G401.6 (cell line): ENCODE data around the gene EIF5AL1.

ENCODE experiments used
- FAIRE-seq: peaks from 2 replicates; lab custom pipeline; 2012; peaks lifted over from hg19 to GRCh38; lab: Jason Lieb, UNC

The EIF5AL1 gene

DNA sequence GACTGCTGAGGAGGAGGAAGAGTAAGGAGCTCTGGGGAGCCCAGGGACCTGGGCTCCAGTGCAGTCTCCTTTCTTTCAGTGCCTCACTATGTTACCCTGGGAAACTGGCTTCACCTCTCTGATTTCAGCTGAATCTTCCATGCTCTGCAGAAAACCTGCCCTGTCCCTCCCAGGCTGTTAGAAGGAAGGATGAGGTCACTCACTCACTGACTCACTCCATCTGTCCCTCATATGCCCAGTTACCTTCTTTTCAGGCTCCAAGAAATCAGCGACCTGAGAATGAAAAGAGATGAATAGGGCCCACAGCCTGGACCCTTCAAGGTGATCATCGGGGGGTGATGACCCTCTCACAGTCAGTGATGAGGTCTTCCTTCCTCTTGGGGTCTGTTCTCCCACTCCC is 47.4 kb downstream of the EIF5AL1 start:
- FAIRE-seq: no peak

DNA sequence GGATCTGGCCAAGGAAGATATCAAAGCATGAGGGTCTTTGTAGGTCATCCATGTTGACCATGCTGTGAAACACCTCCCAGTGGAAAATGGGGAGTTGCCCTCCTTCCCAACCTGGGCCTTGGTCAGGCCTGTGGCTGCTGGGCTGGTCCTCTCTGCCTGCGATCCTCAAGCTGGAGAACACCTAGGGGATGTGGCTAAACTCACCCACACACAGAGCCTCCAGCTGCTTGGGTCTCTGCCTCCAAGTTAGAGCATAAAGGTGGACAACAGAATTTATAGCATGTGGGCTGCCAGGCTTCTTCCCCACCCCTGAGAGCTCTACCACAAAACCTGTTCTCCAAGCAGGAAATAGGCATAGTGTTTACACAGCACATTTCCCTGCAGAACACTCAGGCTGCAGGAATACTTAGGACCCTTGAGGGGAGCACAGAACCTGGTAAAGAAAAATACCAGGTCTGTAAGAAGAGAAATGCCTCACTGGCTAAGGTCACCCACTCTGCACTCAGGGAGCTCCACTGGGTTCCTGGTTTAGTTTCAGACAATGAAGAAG is 47.9 kb downstream of the EIF5AL1 start, which contains the start of gene SFTPA2:
Gene SFTPA2 (minus strand): TSS at position 248 of the 550 bp plus-strand sequence. CDS start 924 bp downstream, outside the sequence.
- FAIRE-seq: no peak

DNA sequence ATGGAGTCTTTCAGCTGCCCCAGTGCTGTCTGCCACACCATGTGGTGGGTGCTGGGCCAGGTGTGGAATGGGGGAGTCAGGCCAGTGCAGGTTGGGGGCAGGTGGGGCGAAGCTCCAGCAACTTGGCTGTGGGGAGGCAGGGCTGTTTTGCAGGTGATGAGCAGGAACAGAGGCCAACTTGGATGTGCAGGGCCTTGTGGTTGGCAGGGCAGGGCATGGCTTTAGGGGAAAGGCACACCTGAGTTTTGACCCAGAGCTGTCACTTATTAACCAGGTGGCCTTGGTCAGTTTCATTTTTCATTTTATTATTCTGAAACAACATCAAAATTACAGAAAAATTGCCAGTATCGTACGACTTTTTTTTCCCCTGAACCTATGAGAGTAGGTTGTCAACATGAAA is 48.9 kb downstream of the EIF5AL1 start:
- FAIRE-seq: no peak

DNA sequence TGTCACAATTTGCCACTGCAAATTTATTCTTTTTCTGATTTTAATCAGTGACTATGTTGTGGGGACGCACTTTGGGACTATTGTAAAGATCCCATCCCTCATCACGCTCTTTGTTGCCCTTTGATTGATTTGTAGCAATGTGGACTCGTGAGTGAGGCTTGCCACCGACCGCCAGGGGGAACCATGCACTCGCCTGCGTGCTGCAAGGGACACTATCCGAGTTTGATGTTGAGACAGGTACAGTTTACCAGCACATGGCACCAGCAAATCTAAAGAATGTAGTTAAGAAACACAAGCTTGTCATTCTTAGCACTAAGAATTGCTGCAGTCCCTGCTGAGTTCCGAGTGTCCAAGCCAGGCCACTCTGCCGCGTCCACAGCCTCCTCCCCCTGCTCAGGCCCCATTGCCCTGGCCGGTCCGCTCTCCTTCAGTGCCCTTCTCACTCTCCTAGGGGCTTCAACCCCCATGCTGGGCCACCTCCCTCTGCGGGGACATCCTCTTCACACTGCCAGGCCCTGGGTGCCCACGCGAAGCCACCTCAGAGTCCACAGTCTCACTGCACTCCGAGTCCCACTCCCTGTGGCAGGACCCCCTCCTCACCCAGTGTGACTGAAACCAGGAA is 49.9 kb downstream of the EIF5AL1 start:
- FAIRE-seq: no peak

DNA sequence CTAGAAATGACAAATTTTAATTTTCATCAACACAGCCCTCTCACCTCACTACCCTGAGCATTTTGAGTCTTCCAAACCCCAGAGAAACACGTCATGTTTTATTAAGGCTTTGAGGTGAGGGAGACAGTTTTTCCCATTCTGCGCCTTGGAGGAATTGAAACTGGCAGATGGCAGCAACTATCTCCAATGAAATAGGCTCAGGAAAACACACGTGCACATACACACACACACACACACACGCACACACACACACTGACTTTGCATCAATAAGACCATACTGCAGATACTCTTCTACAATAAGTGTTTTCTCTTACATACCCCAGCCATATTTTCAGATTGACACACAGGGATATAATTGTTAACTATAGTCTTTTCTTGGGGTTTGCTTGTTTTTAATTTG is 51.1 kb downstream of the EIF5AL1 start:
- no peak for FAIRE-seq
